ENCODE data around the gene C18orf32. TPM values are rescaled to one million over a fixed set of nuclear protein-coding genes. Genes with fewer than 3 reads are reported as not detected.
"Not testable (repeated sequence)": the region's sequence is repeated elsewhere in the genome, so short reads cannot be mapped to it uniquely, and the experiment has no call there.

C18orf32 gene
- total and polyA plus RNA-seq, 2 donors (not counting 1 experiment from before 2014, with no cell fraction given): 20.8 to 36.3 TPM

DNA sequence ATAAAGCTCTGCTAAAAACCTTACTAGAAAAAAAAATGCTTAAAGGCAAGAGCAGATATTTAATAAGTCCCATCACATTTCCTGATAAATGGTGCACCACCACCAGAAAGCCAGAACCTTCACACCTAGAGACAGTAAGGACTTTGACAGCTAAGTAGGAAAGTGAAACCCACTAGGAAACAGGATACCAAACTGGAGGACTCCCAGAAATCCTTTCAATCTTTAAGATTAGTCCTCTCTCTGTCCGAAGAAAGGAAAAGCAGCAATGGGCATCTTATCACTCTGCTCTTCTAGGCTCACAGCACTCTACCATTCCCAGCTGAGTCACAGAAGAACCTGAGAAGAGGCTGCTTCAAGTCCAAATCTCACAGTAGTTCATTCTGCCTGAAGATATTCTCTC is 30.2 kb downstream of the C18orf32 start:
- Mint-ChIP-seq H3K27me3 (no peaks in the 10 kb centered on the region), H3K9me3 (ENCODE audit: insufficient read depth) (peaks cover 3% of the 10 kb centered on the region), H3K4me1 (peaks cover 59% of the 10 kb centered on the region), H3K4me3 (no peak overlapping the region), H3K27ac (no peak overlapping the region)
- H3K9me3 ChIP-seq (ENCODE audit: control extremely low read depth in 1 of 3, control insufficient read depth in 2 of 3, insufficient read depth in 1 of 3, low read length in 2 of 3): peaks cover 0 to 14% (median 0%) of the 10 kb centered on the region in 3 donors
- H3K27ac ChIP-seq (ENCODE audit: low read length in 2 of 2): no peak overlapping the region
- TF ChIP-seq, protein P1, sequence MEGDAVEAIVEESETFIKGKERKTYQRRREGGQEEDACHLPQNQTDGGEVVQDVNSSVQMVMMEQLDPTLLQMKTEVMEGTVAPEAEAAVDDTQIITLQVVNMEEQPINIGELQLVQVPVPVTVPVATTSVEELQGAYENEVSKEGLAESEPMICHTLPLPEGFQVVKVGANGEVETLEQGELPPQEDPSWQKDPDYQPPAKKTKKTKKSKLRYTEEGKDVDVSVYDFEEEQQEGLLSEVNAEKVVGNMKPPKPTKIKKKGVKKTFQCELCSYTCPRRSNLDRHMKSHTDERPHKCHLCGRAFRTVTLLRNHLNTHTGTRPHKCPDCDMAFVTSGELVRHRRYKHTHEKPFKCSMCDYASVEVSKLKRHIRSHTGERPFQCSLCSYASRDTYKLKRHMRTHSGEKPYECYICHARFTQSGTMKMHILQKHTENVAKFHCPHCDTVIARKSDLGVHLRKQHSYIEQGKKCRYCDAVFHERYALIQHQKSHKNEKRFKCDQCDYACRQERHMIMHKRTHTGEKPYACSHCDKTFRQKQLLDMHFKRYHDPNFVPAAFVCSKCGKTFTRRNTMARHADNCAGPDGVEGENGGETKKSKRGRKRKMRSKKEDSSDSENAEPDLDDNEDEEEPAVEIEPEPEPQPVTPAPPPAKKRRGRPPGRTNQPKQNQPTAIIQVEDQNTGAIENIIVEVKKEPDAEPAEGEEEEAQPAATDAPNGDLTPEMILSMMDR (IDR thresholded peaks at IDR 0.05): no peak
- TF ChIP-seq EZH2 (IDR thresholded peaks at IDR 0.05; ENCODE audit: borderline replicate concordance, insufficient read depth, low read depth, low read length, poor library complexity, severe bottlenecking): no peak
- DNase-seq (no peak), ATAC-seq (ENCODE audit: low read depth) (no peak)
- H4K20me1 ChIP-seq (ENCODE audit: control insufficient read depth, insufficient read depth, low read length, poor library complexity, severe bottlenecking): peaks cover 13% of the 10 kb centered on the region
- 90% methylated on average over 1 of the region's 1 CpG for WGBS (ENCODE audit: insufficient coverage)
- H3K4me2 ChIP-seq (replicated peaks; ENCODE audit: low read depth, low read length, poor library complexity, severe bottlenecking): no peak overlapping the region
- no peak overlapping the region for H3K4me3 ChIP-seq (ENCODE audit: control extremely low read depth in 1 of 5, extremely low read depth in 1 of 5, insufficient read depth in 1 of 5, low read depth in 2 of 5, low read length in 4 of 5)
- intact Hi-C loops (cut with micrococcal nuclease): no loop called here
- peaks cover 0 to 4% of the 10 kb centered on the region in 2 experiments for H3K36me3 ChIP-seq (replicated peaks in 1 of 2; ENCODE audit: control extremely low read depth in 1 of 2, control insufficient read depth in 1 of 2, extremely low read depth in 1 of 2, insufficient read depth in 2 of 2, low read length in 1 of 2)
- ChIA-PET CTCF (no interaction called here), POLR2A (no interaction called here)
- no peak overlapping the region for H2AFZ ChIP-seq (ENCODE audit: insufficient read depth, low read depth, low read length, poor library complexity, severe bottlenecking)
- H3K79me2 ChIP-seq (ENCODE audit: control insufficient read depth, insufficient read depth, low read length): peaks cover 90% of the 10 kb centered on the region
- H3K4me1 ChIP-seq (ENCODE audit: control insufficient read depth in 2 of 2, insufficient read depth in 2 of 2, low read length in 2 of 2): peaks cover 18 to 28% of the 10 kb centered on the region in 2 donors
- no peak overlapping the region for H3K9ac ChIP-seq (ENCODE audit: low read length)
- no peaks in the 10 kb centered on the region for H3K27me3 ChIP-seq (replicated peaks in 1 of 4; ENCODE audit: control extremely low read depth in 1 of 4, control insufficient read depth in 3 of 4, insufficient read depth in 4 of 4, low read length in 3 of 4)

DNA sequence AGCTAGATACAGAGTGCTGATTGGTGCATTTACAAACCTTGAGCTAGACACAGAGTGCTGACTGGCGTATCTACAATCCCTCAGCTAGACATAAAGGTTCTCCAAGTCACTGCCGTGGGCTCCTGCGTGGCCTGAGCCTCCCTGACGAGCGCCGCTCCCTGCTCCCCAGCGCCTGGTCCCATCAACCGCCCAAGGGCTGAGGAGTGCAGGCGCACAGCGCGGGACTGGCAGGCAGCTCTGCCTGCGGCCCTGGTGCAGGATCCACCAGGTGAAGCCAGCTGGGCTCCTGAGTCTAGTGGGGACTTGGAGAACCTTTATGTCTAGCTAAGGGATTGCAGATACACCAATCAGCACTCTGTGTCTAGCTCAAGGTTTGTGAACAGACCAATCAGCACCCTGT is 34.5 kb downstream of the C18orf32 start:
- H3K27ac ChIP-seq (ENCODE audit: low read length in 2 of 2); H3K27me3 ChIP-seq (replicated peaks in 1 of 4; ENCODE audit: control extremely low read depth in 1 of 4, control insufficient read depth in 3 of 4, insufficient read depth in 4 of 4, low read length in 3 of 4); H3K4me1 ChIP-seq (ENCODE audit: control insufficient read depth in 2 of 2, insufficient read depth in 2 of 2, low read length in 2 of 2); H3K27me3 Mint-ChIP-seq; intact Hi-C loops (cut with micrococcal nuclease); POLR2A ChIA-PET; DNase-seq; H3K4me2 ChIP-seq (replicated peaks; ENCODE audit: low read depth, low read length, poor library complexity, severe bottlenecking); H3K4me3 Mint-ChIP-seq; H3K4me3 ChIP-seq (ENCODE audit: control extremely low read depth in 1 of 5, extremely low read depth in 1 of 5, insufficient read depth in 1 of 5, low read depth in 2 of 5, low read length in 4 of 5); H3K9ac ChIP-seq (ENCODE audit: low read length); H2AFZ ChIP-seq (ENCODE audit: insufficient read depth, low read depth, low read length, poor library complexity, severe bottlenecking); CTCF ChIA-PET; H3K9me3 Mint-ChIP-seq (ENCODE audit: insufficient read depth); ATAC-seq (ENCODE audit: low read depth); H3K27ac Mint-ChIP-seq: not testable (repeated sequence)
- WGBS (ENCODE audit: insufficient coverage): 98% methylated on average over 8 of the region's 12 CpGs
- Histone ChIP-seq H4K20me1 (ENCODE audit: control insufficient read depth, insufficient read depth, low read length, poor library complexity, severe bottlenecking) (peaks cover 18% of the 10 kb centered on the region), H3K9me3 (ENCODE audit: control extremely low read depth in 1 of 3, control insufficient read depth in 2 of 3, insufficient read depth in 1 of 3, low read length in 2 of 3) (peaks cover 8 to 17% (median 15%) of the 10 kb centered on the region in 3 donors), H3K79me2 (ENCODE audit: control insufficient read depth, insufficient read depth, low read length) (peaks cover 81% of the 10 kb centered on the region), H3K36me3 (replicated peaks in 1 of 2; ENCODE audit: control extremely low read depth in 1 of 2, control insufficient read depth in 1 of 2, extremely low read depth in 1 of 2, insufficient read depth in 2 of 2, low read length in 1 of 2) (peaks cover 8 to 11% of the 10 kb centered on the region in 2 experiments)
- H3K4me1 Mint-ChIP-seq: peaks cover 39% of the 10 kb centered on the region

Measured in B cell (primary cell).